CD4-positive, alpha-beta T cell treated with Interleukin-4 for 1 hour (primary cell): ENCODE measurements around the gene CDH4.

Experiments used
- DNase-seq, 2 donors: peaks; one replicate each; pipeline ENCODE4 v3.0.0-alpha.2; 2020 to 2022

The CDH4 gene

DNA sequence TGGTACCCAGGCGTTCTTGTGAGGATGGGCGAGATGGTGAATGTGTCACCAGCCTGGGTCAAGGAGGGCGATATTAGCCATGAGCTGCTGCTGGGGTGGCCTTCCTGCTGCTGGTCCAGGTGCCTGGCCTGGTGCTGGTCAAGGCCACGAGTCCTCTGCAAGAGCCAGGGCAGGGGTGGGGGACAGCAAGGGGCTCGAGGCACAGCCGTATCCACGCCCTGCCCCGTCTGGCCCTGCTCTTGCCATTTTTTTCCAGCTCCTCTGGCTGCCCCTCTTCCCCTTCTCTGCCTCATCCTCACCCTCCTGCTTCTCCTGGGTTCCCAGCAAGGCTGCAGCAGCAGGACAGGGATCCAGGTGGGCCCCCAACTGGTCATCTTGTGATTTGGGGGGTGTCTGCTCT lies 51.2 kb downstream of the CDH4 start:
- DNase-seq: no peak

DNA sequence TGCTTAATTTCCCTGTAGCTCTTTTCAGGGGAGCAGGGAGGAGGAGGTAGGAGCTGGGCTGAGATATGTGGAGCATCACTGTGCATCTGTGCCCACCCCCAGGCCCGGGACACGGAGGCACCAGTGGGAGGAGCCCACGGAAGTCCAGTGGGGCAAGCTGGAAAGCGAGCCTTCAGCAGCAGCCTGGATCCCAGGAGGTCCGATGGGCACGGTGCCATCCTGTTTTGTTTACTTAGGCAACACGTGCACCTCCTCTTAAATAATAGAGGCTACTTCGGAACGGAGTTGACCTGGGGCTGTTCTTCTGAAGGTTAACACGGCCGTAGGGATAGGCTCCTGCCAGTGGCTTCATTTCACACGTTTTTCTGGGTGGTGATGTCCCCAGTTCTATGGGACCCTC lies 51.6 kb downstream of the CDH4 start:
- DNase-seq: no peak

- no peak for DNase-seq
Observed at GRCh38 chr20:61304750-61305149, 52.7 kb downstream of the CDH4 start.

DNA sequence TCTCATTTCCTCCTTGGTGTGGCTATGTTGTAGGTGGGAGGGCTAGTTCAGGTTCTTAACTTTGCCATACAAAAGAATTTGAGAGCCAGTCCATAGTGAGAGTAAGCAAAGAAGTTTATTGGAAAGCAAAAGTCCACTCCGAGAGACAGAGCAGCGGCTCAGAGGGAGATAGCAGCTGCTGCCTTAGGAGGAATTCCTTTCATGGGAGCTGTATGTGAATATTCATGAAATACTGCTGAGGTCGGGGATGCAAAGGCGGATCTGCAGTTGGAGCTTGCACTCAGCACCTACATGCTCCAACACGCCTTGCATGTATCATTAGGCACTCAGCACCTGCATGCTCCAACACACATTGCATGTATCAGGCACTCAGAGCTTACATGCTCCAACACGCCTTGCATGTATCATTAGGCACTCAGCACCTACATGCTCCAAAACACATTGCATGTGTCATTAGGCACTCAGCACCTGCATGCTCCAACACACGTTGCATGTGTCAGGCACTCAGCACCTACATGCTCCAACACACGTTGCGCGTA lies 54.9 kb downstream of the CDH4 start:
- DNase-seq: no peak

GRCh38 chr20:61307686-61308476 lies 55.8 kb downstream of the CDH4 start:
- no peak for DNase-seq

GRCh38 chr20:61308477-61308774 lies 56.4 kb downstream of the CDH4 start:
- DNase-seq: no peak

DNA sequence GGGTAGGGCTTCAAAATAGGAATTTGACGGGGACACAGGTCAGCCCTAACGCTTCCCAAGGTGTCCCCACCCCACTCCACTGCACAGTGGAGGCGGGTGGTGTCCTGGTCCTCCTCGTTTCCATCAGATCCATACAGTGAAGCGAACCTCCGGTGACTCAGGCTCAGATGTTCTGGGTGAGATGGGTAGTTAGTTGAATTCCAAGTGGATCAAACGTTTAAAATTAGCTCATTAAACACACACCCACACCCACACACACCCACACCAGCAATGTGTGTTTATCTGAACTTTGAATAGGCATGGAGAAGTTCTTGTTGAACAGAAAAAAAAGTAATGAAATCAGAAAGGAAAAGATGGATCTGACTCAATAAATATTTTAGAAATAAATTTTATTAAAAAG lies 58.9 kb downstream of the CDH4 start:
- no peak for DNase-seq

GRCh38 chr20:61311656-61312387 lies 59.8 kb downstream of the CDH4 start:
- no peak for DNase-seq

DNA sequence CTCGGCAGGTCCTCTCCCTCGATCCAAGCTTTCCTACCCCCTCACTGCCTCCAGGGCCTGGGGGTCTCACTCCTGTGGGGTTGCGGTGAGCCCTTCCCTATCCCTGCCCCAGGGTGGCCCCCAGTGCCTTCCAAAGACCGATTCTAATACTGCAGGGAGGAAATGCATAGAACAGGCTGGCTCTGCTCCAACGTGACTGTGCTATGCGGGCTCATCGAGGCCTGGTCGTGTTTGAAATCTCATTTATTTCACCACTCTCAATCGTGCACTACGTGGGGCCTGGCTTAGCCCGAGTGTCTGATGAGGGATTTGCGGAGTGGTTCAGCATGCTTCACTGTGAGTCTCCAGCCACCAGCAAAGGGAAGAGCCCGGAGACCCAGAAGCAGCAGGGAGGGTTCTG lies 60.9 kb downstream of the CDH4 start:
- DNase-seq: no peak

DNA sequence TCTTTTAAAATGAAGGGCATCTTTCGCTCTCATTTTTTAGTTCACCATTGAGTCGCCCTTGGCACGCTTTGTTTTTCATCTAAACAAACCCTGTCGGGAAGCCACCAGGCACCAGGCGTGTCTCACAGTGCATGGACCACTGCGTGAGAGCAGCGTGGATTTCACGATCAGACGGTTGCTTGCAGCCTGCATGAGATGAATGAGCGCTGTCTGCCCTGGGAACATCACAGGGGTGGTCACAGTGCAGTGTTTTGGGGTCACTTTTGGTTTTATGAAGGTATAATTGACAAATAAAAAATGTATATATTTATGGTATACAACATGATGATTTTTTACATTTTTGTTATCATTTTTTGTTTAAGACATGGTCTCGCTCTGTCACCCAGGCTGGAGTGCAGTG lies 61.3 kb downstream of the CDH4 start:
- DNase-seq: no peak

GRCh38 chr20:61314326-61315010 lies 62.4 kb downstream of the CDH4 start:
- DNase-seq: no peak

DNA sequence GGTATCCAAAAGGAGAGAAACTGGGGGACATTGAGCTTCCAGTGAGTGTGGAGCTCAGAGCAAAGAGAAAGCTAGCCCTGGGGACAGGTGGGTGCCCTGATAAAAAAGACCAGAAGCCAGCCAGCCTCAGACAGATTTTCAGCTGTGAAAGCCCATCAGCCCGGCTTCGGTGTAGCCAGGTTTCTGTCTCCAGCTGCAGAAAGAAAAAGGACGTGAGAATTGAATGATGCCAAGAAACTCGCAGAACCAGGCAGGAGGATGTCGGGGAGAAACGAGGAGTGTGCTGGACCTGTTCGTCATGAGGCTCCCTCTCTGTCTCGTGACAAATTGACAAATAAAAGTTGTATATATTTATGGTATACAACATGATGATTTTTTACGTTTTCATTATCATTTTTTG lies 63.3 kb downstream of the CDH4 start:
- DNase-seq: no peak

DNA sequence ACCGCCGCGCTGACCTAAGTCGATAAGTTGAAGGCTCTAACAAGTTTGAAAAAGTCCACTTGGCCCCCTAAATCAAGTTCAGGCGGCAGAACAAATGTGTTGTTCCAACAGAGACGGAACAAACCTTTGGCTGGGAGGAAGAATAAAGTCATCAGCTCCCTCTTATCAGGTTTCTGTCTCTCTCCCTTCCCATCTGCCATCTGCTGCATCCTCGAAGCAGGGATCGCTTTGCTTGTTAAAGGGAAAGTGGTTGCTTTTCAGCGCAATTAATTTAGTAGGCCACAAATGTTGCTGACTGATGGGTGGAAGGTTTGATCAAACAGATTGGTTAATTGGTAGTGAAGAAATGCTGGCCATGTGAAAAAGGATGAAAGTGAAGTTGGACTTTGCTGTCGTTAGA lies 64.3 kb downstream of the CDH4 start:
- DNase-seq: no peak

GRCh38 chr20:61317966-61318530 lies 66.0 kb downstream of the CDH4 start:
- no peak for DNase-seq

DNA sequence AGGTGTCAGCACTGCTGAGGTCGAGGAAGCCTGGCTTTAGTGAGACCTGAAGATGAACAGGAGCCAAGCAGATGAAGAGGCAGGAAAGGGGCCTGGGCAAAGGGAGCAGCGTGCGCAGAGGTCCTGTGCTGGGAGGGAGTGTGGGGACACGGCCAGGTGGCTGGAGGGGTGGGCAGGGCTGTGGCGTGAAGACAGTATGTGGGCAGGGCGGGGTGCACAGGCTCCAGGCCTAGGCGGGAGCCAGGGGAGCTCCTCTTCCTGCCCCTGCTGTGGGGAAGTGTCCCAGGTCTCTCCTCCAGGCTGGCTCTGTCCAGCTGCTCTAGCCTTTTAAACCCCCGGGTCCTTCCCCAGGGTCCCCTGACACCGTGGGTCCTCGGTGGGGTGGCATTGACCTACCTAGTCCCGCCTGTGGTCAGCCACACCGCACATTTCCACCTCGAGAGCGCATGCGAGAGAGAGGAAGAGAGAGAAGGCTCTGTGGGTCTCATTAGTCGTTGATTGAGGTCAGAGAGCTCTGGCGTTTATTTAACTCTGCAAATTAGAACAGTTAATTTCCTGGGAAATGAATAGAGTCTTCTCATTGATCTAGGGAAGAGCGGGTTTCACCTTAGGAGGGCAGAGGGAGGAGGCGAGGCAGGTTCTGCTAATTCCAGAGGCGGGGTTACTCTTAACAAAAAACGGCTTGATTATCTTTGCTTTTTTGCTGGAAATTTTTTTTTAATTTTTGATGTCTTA lies 68.8 kb downstream of the CDH4 start:
- DNase-seq: no peak

GRCh38 chr20:61321481-61321880 lies 69.4 kb downstream of the CDH4 start:
- no peak for DNase-seq

DNA sequence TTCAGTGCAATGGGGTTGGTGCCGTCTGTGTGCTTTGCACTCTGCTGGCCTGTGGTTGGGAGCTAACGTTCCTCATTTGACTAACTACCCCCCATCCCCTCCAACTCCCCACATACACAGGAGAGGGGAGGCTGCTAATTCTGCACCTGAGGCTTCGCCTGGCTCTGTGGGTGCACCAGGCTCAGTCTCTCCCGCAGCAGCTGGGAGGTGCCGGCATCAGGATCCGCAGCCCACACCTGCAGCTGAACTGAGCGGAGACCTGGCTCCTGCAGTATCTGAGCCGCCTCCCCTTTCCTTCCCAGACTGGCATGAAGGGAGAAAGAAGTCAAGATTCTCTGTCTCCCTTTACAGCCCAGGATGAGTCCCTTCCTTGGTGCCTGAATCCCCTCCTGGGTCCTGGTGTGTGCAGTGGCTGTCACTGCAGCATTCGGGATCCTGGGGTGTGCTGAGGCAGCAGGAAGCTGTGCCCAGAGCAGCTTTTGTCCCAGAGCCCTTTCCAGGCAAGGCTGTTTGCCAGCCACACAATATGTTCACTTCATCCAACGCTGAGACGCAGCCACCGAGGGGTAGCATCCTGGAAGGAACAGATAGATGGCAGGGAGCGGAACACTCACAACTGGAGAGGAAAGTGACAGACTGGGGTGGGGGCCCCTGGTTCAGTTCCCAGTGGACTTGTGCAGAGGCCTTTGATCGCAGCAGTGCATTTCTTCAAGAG lies 70.2 kb downstream of the CDH4 start:
- no peak for DNase-seq

DNA sequence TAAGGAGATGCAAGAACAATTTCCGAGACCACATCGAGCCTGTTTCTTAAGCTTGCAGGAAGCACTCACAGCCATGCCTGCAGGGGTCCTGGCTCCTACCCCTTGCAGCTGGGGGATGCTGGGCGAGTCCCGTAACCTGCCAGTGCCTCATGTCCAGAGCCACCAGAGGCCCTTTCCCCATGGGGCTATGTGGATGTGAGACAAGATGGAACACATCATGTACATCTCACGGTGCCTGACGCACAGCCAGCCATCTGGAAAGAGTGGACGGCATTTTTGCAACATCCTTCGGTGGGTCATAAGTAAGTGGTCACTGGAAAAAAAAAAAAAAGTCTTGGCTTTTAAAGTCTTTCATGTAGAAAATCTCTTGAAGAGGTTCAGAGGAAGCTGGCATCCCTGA lies 72.8 kb downstream of the CDH4 start:
- DNase-seq: no peak

- DNase-seq: no peak
Observed at GRCh38 chr20:61325718-61326117, 73.7 kb downstream of the CDH4 start.

GRCh38 chr20:61328911-61329558 lies 77.0 kb downstream of the CDH4 start:
- no peak for DNase-seq

- no peak for DNase-seq
Observed at GRCh38 chr20:61330441-61330840, 78.4 kb downstream of the CDH4 start.

DNA sequence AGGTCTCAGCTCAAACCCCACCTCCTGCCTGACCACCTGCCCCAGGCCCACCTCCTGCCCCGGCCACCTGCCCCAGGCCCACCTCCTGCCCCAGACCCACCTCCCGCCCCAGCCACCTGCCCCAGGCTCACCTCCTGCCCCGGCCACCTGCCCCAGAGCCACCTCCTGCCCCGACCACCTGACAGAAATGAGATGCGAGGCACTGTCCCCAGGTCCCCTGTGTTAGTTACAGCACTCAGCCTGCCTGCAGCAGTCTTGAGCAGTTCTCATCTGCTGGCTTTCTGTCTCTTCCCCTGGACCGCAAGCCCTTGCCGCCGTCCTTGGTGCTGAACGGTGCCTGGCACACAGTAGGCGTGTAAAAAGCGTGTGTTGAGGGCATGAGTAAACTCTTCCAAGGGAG lies 79.5 kb downstream of the CDH4 start:
- DNase-seq: no peak
